Stomach (tissue), 4 donors: ENCODE results near the gene AGTR1.

Experiments
- CTCF ChIP-seq, 7 experiments: fragments of 450-650 bp in 4 of 7; fragments of 200-600 bp in 3 of 7; sonication (generic) in 3 of 7; IDR thresholded peaks; one replicate each; pipeline ENCODE4 v1.5.1; 2016 to 2019; ENCODE audit warnings: antibody characterized with exemption in 7 of 7, control low read depth in 2 of 7, mild to moderate bottlenecking in 1 of 7
- POLR2AphosphoS5 ChIP-seq, 3 donors: sonication (generic); formaldehyde crosslinking; IDR thresholded peaks; one replicate each; pipeline ENCODE4 v1.6.1; 2016; ENCODE audit warnings: antibody characterized with exemption in 3 of 3

GRCh38 chr3:148682997-148683396, 14.7 kb upstream of the AGTR1 start:
- no peak for TF ChIP-seq CTCF (IDR thresholded peaks at IDR 0.05)
- no peak for TF ChIP-seq POLR2AphosphoS5 (IDR thresholded peaks at IDR 0.05)
